Loucy (cell line): ENCODE results near the gene SASH1.

ENCODE experiments used
- H2AFZ ChIP-seq: fragments of 200-600 bp; sonication (generic); 2 replicates; pipeline ENCODE4 v1.6.0; 2016; ENCODE audit warnings: antibody characterized with exemption, mild to moderate bottlenecking, low read length, moderate library complexity
- H3F3A ChIP-seq: fragments of 200-600 bp; 2 replicates; pipeline ENCODE4 v1.6.0; 2016; ENCODE audit warnings: antibody characterized with exemption, low read depth, mild to moderate bottlenecking
- H3K27me3 ChIP-seq: fragments of 200-600 bp; sonication (generic); 2 replicates; pipeline ENCODE4 v1.6.1; 2014; ENCODE audit warnings: low read length, mild to moderate bottlenecking; ENCODE audit not compliant: insufficient read depth, poor library complexity, severe bottlenecking
- H3K36me3 ChIP-seq: fragments of 200-600 bp; sonication (generic); 2 replicates; pipeline ENCODE4 v1.6.1; 2016; ENCODE audit warnings: low read length; ENCODE audit not compliant: insufficient read depth
- H3K4me1 ChIP-seq: fragments of 200-600 bp; sonication (generic); 2 replicates; pipeline ENCODE4 v1.5.1; 2014; ENCODE audit warnings: low read length, mild to moderate bottlenecking; ENCODE audit not compliant: insufficient read depth, poor library complexity, severe bottlenecking
- H3K4me2 ChIP-seq: fragments of 200-600 bp; sonication (generic); 2 replicates; pipeline ENCODE4 v1.6.0; 2014; ENCODE audit warnings: antibody characterized with exemption, low read length, low read depth, mild to moderate bottlenecking; ENCODE audit not compliant: poor library complexity, severe bottlenecking
- H3K4me3 ChIP-seq: fragments of 200-600 bp; sonication (generic); 2 replicates; pipeline ENCODE4 v1.5.1; 2014; ENCODE audit warnings: low read length, mild to moderate bottlenecking, mixed read lengths; ENCODE audit not compliant: poor library complexity, severe bottlenecking
- H3K79me2 ChIP-seq: fragments of 200-600 bp; sonication (generic); 2 replicates; pipeline ENCODE4 v1.6.1; 2014; ENCODE audit warnings: low read length; ENCODE audit not compliant: insufficient read depth
- H3K9ac ChIP-seq: fragments of 200-600 bp; sonication (generic); 2 replicates; pipeline ENCODE4 v1.6.0; 2014; ENCODE audit warnings: mild to moderate bottlenecking, low read depth, low read length, moderate library complexity; ENCODE audit not compliant: poor library complexity, severe bottlenecking
- H3K9me2 ChIP-seq: fragments of 200-600 bp; sonication (generic); replicated peaks from 2 replicates; pipeline ENCODE4 v1.6.1; 2016; ENCODE audit warnings: low read depth, low read length, mixed read lengths
- H3K9me3 ChIP-seq: fragments of 200-600 bp; sonication (generic); 2 replicates; pipeline ENCODE4 v1.6.1; 2014; ENCODE audit warnings: mild to moderate bottlenecking, antibody characterized with exemption, low read length, low read depth; ENCODE audit not compliant: insufficient read depth
- H4K20me1 ChIP-seq: fragments of 200-600 bp; sonication (generic); 2 replicates; pipeline ENCODE4 v1.6.0; 2014; ENCODE audit warnings: antibody characterized with exemption, low read length, mild to moderate bottlenecking; ENCODE audit not compliant: insufficient read depth, poor library complexity, severe bottlenecking
- EZH2phosphoT487 ChIP-seq: fragments of 200-600 bp; IDR thresholded peaks from 2 replicates; pipeline ENCODE4 v1.6.1; 2018; ENCODE audit warnings: antibody characterized with exemption, mild to moderate bottlenecking, moderate library complexity, borderline replicate concordance
- TF ChIP-seq, protein P1 (sequence below): fragments of 200-600 bp; sonication (generic); conservative IDR thresholded peaks from 2 replicates; pipeline ENCODE4 v1.5.1; 2014; ENCODE audit warnings: mild to moderate bottlenecking, antibody characterized with exemption, low read length

Gene SASH1

DNA sequence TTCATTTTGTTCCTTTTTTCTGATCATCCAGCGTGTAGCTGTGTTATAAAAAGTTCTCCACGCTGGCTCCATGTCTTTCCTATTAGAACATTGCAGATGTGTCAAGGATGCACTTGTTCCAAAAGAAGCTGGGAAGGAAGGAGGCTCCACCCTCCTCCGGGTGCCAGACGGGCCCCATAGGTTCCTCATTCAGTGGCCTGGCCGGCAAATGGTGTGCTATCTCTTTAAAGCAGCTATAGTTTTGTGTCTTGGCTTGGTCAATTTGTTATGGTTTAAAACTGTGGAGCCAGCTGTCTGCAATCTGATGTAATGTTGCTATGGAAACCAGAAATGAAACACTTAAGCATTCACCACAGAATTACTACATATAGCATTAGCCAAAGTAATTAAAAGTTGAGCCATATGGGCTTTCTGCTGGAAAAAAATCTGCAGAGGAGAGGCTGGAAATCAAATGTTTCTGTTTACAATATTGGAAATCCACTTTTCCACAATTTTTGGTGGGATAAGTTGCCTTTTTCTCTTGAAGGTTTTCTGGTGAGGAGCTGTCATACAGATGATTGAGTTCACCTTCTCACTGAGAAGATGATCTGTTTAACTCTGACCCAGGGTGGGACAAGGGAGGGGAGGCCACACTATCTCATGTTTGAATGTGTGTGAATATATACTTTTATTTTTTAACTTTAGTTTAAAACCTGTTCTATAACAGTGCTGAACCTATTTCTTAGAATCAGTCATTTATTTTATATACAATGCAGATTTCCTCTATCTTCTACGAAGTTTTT, 167.4 kb downstream of the SASH1 start:
- no peak overlapping the region for H3K4me2 ChIP-seq
- no peaks in the 10 kb centered on the region for H3F3A ChIP-seq
- no peaks in the 10 kb centered on the region for H3K9me2 ChIP-seq
- H3K36me3 ChIP-seq = no peaks in the 10 kb centered on the region
- no peak overlapping the region for H3K4me3 ChIP-seq
- no peaks in the 10 kb centered on the region for H3K9me3 ChIP-seq
- peaks cover 3% of the 10 kb centered on the region for H3K4me1 ChIP-seq
- TF ChIP-seq, protein P1, sequence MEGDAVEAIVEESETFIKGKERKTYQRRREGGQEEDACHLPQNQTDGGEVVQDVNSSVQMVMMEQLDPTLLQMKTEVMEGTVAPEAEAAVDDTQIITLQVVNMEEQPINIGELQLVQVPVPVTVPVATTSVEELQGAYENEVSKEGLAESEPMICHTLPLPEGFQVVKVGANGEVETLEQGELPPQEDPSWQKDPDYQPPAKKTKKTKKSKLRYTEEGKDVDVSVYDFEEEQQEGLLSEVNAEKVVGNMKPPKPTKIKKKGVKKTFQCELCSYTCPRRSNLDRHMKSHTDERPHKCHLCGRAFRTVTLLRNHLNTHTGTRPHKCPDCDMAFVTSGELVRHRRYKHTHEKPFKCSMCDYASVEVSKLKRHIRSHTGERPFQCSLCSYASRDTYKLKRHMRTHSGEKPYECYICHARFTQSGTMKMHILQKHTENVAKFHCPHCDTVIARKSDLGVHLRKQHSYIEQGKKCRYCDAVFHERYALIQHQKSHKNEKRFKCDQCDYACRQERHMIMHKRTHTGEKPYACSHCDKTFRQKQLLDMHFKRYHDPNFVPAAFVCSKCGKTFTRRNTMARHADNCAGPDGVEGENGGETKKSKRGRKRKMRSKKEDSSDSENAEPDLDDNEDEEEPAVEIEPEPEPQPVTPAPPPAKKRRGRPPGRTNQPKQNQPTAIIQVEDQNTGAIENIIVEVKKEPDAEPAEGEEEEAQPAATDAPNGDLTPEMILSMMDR = no peak
- no peak for TF ChIP-seq EZH2phosphoT487
- no peaks in the 10 kb centered on the region for H4K20me1 ChIP-seq
- H3K27me3 ChIP-seq = no peaks in the 10 kb centered on the region
- no peaks in the 10 kb centered on the region for H3K79me2 ChIP-seq
- H3K9ac ChIP-seq = no peak overlapping the region
- no peak overlapping the region for H2AFZ ChIP-seq

DNA sequence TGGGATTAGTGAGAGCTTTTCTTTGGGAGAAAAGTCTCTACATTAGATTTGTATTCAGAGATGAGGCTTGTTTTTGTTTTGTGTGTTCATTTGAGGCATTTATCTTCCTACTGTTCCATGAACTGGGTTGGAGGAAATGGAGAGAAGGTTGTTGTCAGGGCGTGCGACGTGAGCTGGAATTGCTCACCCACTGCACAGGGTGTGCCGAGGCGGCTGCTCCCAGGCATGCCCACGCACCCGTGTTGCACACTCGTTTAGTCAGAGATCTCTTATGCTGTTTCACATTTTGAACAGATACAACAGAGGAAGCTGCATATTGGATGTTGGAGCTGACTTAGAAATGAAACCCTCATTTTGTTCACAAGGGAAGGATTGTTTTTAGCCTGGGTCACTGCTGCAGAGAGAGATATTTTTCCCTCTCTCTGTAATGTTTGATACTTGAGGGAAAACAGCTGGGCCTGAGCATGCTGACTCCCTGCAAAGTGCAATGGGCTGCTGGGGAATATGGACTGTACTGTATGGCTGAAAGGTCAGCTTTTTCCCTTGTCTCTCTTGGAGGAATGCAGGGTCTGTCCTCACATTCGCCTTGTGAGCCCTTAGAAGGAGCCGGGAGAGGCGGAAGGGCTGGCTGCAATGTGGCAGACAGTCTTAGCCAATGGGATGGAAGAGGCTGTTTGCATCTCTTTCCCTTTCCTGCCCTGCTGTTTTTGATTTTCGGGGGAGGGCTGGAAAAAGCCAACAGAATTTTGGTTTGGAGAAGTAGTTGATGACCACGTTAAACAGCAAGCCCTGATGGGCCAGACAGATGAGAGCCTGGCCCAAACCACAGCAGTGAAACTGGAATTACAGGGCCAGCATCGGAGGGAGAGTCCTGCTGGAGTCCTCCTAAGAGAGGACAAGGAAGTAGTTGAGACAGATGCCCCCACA, 170.8 kb downstream of the SASH1 start:
- no peak overlapping the region for H3K9ac ChIP-seq
- no peak overlapping the region for H2AFZ ChIP-seq
- H3K9me3 ChIP-seq = no peaks in the 10 kb centered on the region

GRCh38 chr6:148514091-148514845, 171.6 kb downstream of the SASH1 start:
- Histone ChIP-seq H3K4me1 (peaks cover 3% of the 10 kb centered on the region), H3K27me3 (no peaks in the 10 kb centered on the region), H4K20me1 (no peaks in the 10 kb centered on the region), H2AFZ (no peak overlapping the region), H3K4me3 (no peak overlapping the region), H3K9ac (no peak overlapping the region), H3K9me3 (no peaks in the 10 kb centered on the region), H3F3A (no peaks in the 10 kb centered on the region), H3K36me3 (no peaks in the 10 kb centered on the region), H3K9me2 (no peaks in the 10 kb centered on the region), H3K79me2 (no peaks in the 10 kb centered on the region), H3K4me2 (no peak overlapping the region)
- no peak for TF ChIP-seq EZH2phosphoT487
- TF ChIP-seq, protein P1 = no peak

More for the DNA sequence above, 170.8 kb downstream of the SASH1 start:
- TF ChIP-seq, protein P1 = no peak
- no peak for TF ChIP-seq EZH2phosphoT487
- H3K4me2 ChIP-seq = no peak overlapping the region
- no peak overlapping the region for H3K4me3 ChIP-seq
- H4K20me1 ChIP-seq = no peaks in the 10 kb centered on the region
- H3F3A ChIP-seq = no peaks in the 10 kb centered on the region
- no peaks in the 10 kb centered on the region for H3K27me3 ChIP-seq
- H3K79me2 ChIP-seq = no peaks in the 10 kb centered on the region
- no peaks in the 10 kb centered on the region for H3K36me3 ChIP-seq
- no peaks in the 10 kb centered on the region for H3K9me2 ChIP-seq
- peaks cover 3% of the 10 kb centered on the region for H3K4me1 ChIP-seq
